Neural crest cell (in vitro differentiated cells): ENCODE data around the gene DUSP10. TPM values are rescaled to one million over a fixed set of nuclear protein-coding genes. Genes with fewer than 3 reads are reported as not detected.

ENCODE experiments used
- DNase-seq: peaks from one replicate; pipeline ENCODE4 v3.0.0; 2021; ENCODE audit warnings: low read depth, mixed read lengths, low spot score
- H3K27ac Mint-ChIP-seq: one replicate; pipeline ENCODE4 v1.8.0; 2021; ENCODE audit warnings: mild to moderate bottlenecking, mixed read lengths; ENCODE audit not compliant: unreplicated experiment
- H3K27me3 Mint-ChIP-seq: 2 replicates; pipeline ENCODE4 v1.8.0; 2021; ENCODE audit warnings: low read depth, mild to moderate bottlenecking, mixed read lengths
- H3K36me3 Mint-ChIP-seq: 2 replicates; pipeline ENCODE4 v1.8.0; 2021; ENCODE audit warnings: low read depth, mild to moderate bottlenecking, mixed read lengths
- H3K4me1 Mint-ChIP-seq: 2 replicates; pipeline ENCODE4 v1.8.0; 2021; ENCODE audit warnings: mixed read lengths
- H3K4me3 Mint-ChIP-seq: one replicate; pipeline ENCODE4 v1.8.0; 2021; ENCODE audit warnings: mild to moderate bottlenecking, mixed read lengths
- H3K9me3 Mint-ChIP-seq: 2 replicates; pipeline ENCODE4 v1.8.0; 2021; ENCODE audit warnings: mixed read lengths
- CTCF ChIP-seq: fragments of 200-600 bp; sonication (generic); conservative IDR thresholded peaks from 2 replicates; pipeline ENCODE4 v1.5.0; 2021; ENCODE audit warnings: antibody characterized with exemption, mild to moderate bottlenecking
- total RNA-seq: library from RNA; stranded (reverse); gene quantifications from 2 replicates; pipeline ENCODE4 v1.2.1, GENCODE V29; 2021

The DUSP10 gene
- total RNA-seq, 1 donor from 2014 or later: 1.6 TPM

DNA sequence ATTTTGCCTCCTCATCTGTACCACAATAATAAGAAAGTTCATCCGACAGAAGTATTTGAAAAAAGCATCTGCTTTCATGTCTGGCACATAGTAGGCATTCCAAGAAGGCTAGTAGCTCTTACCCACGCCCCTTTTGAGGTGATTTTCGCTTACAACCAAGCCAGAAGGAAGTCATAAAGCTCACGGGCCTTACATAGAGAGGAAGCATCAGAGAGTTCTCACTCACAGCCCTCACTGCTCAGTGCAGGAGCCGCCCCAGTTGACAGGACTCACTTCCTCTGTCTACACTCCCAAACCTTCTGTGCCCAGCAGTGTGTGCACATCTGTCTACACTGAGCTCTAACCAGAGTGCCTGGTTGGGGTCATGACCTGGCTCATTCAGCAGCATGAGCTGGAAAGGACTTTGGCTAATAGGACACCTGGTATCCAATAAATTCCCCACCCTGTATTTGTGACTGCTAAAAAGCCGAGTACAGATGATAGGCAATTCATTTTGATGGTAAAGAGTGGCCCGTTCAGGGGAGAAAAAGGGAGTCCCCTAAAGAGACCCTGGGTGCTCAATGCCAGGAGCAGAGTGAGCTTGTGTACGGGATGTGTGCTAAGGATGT lies 36.8 kb upstream of the DUSP10 start:
- no peaks in the 10 kb centered on the region for H3K36me3 Mint-ChIP-seq
- TF ChIP-seq CTCF: no peak
- H3K4me1 Mint-ChIP-seq: peaks cover 5% of the 10 kb centered on the region

GRCh38 chr1:221778125-221778524 lies 36.2 kb upstream of the DUSP10 start:
- Mint-ChIP-seq H3K9me3 (no peaks in the 10 kb centered on the region), H3K4me1 (peaks cover 5% of the 10 kb centered on the region), H3K27me3 (peaks cover 5% of the 10 kb centered on the region), H3K36me3 (no peaks in the 10 kb centered on the region), H3K27ac (no peak overlapping the region), H3K4me3 (no peak overlapping the region)
- no peak for TF ChIP-seq CTCF
- no peak for DNase-seq

More for the DNA sequence above, 36.8 kb upstream of the DUSP10 start:
- no peaks in the 10 kb centered on the region for H3K9me3 Mint-ChIP-seq
- peaks cover 5% of the 10 kb centered on the region for H3K27me3 Mint-ChIP-seq
- no peak overlapping the region for H3K27ac Mint-ChIP-seq
- no peak overlapping the region for H3K4me3 Mint-ChIP-seq
- no peak for DNase-seq

- H3K36me3 Mint-ChIP-seq: no peaks in the 10 kb centered on the region
- H3K4me1 Mint-ChIP-seq: peaks cover 2% of the 10 kb centered on the region
- no peak for DNase-seq
- H3K4me3 Mint-ChIP-seq: no peak overlapping the region
- H3K27ac Mint-ChIP-seq: no peak overlapping the region
- H3K27me3 Mint-ChIP-seq: no peaks in the 10 kb centered on the region
- TF ChIP-seq CTCF: no peak
- no peaks in the 10 kb centered on the region for H3K9me3 Mint-ChIP-seq
Measured at GRCh38 chr1:221777431-221778072, 35.7 kb upstream of the DUSP10 start.

GRCh38 chr1:221776495-221777301 lies 34.8 kb upstream of the DUSP10 start:
- Mint-ChIP-seq H3K36me3 (no peaks in the 10 kb centered on the region), H3K4me1 (no peaks in the 10 kb centered on the region), H3K4me3 (no peak overlapping the region), H3K9me3 (no peaks in the 10 kb centered on the region), H3K27me3 (peaks cover 3% of the 10 kb centered on the region), H3K27ac (no peak overlapping the region)
- no peak for TF ChIP-seq CTCF
- no peak for DNase-seq

GRCh38 chr1:221775206-221775605 lies 33.3 kb upstream of the DUSP10 start:
- no peak for DNase-seq
- H3K9me3 Mint-ChIP-seq: no peaks in the 10 kb centered on the region
- H3K36me3 Mint-ChIP-seq: no peaks in the 10 kb centered on the region
- H3K27me3 Mint-ChIP-seq: peaks cover 3% of the 10 kb centered on the region
- H3K27ac Mint-ChIP-seq: no peak overlapping the region
- H3K4me3 Mint-ChIP-seq: no peak overlapping the region
- TF ChIP-seq CTCF: no peak
- no peaks in the 10 kb centered on the region for H3K4me1 Mint-ChIP-seq
